WTC11 (cell line): ENCODE data around the gene CYB561D2. TPM values are rescaled to one million over a fixed set of nuclear protein-coding genes. Genes with fewer than 3 reads are reported as not detected.

Source experiments
- ATAC-seq: fragments of 200-7000 bp; cut with Tn5 transposase; 2 replicates; pipeline ENCODE4 v1.10.0; 2021; ENCODE audit warnings: mild to moderate bottlenecking, moderate library complexity
- CTCF ChIA-PET: fragments of 300-600 bp; sonication (Branson Sonifier 250); formaldehyde crosslinking; loops from one replicate; lab custom pipeline; 2021; ENCODE audit warnings: antibody characterized with exemption; lab: Charles Lee
- POLR2A ChIA-PET: fragments of 350-600 bp; sonication (Branson Sonifier 250); formaldehyde crosslinking; loops from one replicate; lab custom pipeline; 2021; ENCODE audit warnings: antibody characterized with exemption; lab: Charles Lee
- DNase-seq: peaks from one replicate; pipeline ENCODE4 v3.0.0; 2021; ENCODE audit warnings: low spot score
- H3K27ac Mint-ChIP-seq: 2 replicates; pipeline ENCODE4 v1.8.0; 2021; ENCODE audit warnings: mixed read lengths
- H3K27me3 Mint-ChIP-seq: 2 replicates; pipeline ENCODE4 v1.8.0; 2021; ENCODE audit warnings: low read depth, mild to moderate bottlenecking, moderate library complexity, mixed read lengths
- H3K36me3 Mint-ChIP-seq: 2 replicates; pipeline ENCODE4 v1.8.0; 2021; ENCODE audit warnings: mixed read lengths
- H3K4me1 Mint-ChIP-seq: 2 replicates; pipeline ENCODE4 v1.8.0; 2022; ENCODE audit warnings: mixed read lengths
- H3K4me3 Mint-ChIP-seq: 2 replicates; pipeline ENCODE4 v1.8.0; 2021; ENCODE audit warnings: mild to moderate bottlenecking, moderate library complexity, mixed read lengths
- H3K9me3 Mint-ChIP-seq: 2 replicates; pipeline ENCODE4 v1.8.0; 2021; ENCODE audit warnings: mixed read lengths
- CBFB ChIP-seq: sonication (generic); formaldehyde crosslinking; IDR thresholded peaks from 2 replicates; pipeline ENCODE4 v1.8.1; 2022; ENCODE audit warnings: mild to moderate bottlenecking, low read depth, missing genetic modification reagents
- CREM ChIP-seq: sonication (generic); formaldehyde crosslinking; IDR thresholded peaks from 2 replicates; pipeline ENCODE4 v1.8.1; 2022; ENCODE audit warnings: mild to moderate bottlenecking, missing genetic modification reagents, moderate library complexity
- E2F1 ChIP-seq: sonication (generic); formaldehyde crosslinking; IDR thresholded peaks from 2 replicates; pipeline ENCODE4 v1.8.0; 2022; ENCODE audit warnings: mild to moderate bottlenecking, missing genetic modification reagents
- ELF4 ChIP-seq: sonication (generic); formaldehyde crosslinking; IDR thresholded peaks from 2 replicates; pipeline ENCODE4 v1.8.1; 2022; ENCODE audit warnings: low read depth, mild to moderate bottlenecking, moderate library complexity, missing genetic modification reagents
- GTF2I ChIP-seq: fragments of 250-450 bp; sonication (Bioruptor Pico); conservative IDR thresholded peaks from 2 replicates; pipeline ENCODE4 v1.4.0; 2021; ENCODE audit warnings: mild to moderate bottlenecking
- HMGA2 ChIP-seq: fragments of 250-450 bp; sonication (Bioruptor Pico); IDR thresholded peaks from 2 replicates; pipeline ENCODE4 v1.4.0; 2021; ENCODE audit warnings: mild to moderate bottlenecking, moderate library complexity
- JAZF1 ChIP-seq: fragments of 250-450 bp; sonication (Bioruptor Pico); IDR thresholded peaks from 2 replicates; pipeline ENCODE4 v1.9.0; 2021; ENCODE audit warnings: moderate library complexity, mild to moderate bottlenecking, inconsistent platforms
- KAT7 ChIP-seq: sonication (generic); formaldehyde crosslinking; IDR thresholded peaks from 2 replicates; pipeline ENCODE4 v1.8.1; 2023; ENCODE audit warnings: missing genetic modification reagents, mild to moderate bottlenecking, borderline replicate concordance
- MXD4 ChIP-seq: fragments of 250-450 bp; sonication (Bioruptor Pico); IDR thresholded peaks from 2 replicates; pipeline ENCODE4 v1.8.0; 2021; ENCODE audit warnings: mild to moderate bottlenecking, moderate library complexity, borderline replicate concordance
- NFYB ChIP-seq: sonication (generic); formaldehyde crosslinking; conservative IDR thresholded peaks from 2 replicates; pipeline ENCODE4 v1.8.0; 2022; ENCODE audit warnings: low read depth, missing genetic modification reagents
- PRDM15 ChIP-seq: sonication (generic); formaldehyde crosslinking; IDR thresholded peaks from 2 replicates; pipeline ENCODE4 v1.8.0; 2022; ENCODE audit warnings: missing genetic modification reagents
- PRRX2 ChIP-seq: fragments of 250-450 bp; sonication (Bioruptor Pico); IDR thresholded peaks from 2 replicates; pipeline ENCODE4 v1.8.0; 2021; ENCODE audit warnings: mild to moderate bottlenecking
- SMAD4 ChIP-seq: sonication (generic); formaldehyde crosslinking; IDR thresholded peaks from 2 replicates; pipeline ENCODE4 v1.8.0; 2022; ENCODE audit warnings: mild to moderate bottlenecking, missing genetic modification reagents
- ZBTB21 ChIP-seq: sonication (generic); formaldehyde crosslinking; IDR thresholded peaks from 2 replicates; pipeline ENCODE4 v1.8.1; 2023; ENCODE audit warnings: mild to moderate bottlenecking, missing genetic modification reagents, borderline replicate concordance
- ZNF263 ChIP-seq: sonication (generic); formaldehyde crosslinking; IDR thresholded peaks from 2 replicates; pipeline ENCODE4 v1.8.1; 2022; ENCODE audit warnings: low read depth, mild to moderate bottlenecking, moderate library complexity, missing genetic modification reagents
- ZNF423 ChIP-seq: fragments of 250-450 bp; sonication (Bioruptor Pico); IDR thresholded peaks from 2 replicates; pipeline ENCODE4 v2.1.2; 2022; ENCODE audit warnings: mild to moderate bottlenecking, moderate library complexity
- ZNF532 ChIP-seq: fragments of 250-450 bp; sonication (Bioruptor Pico); IDR thresholded peaks from 2 replicates; pipeline ENCODE4 v1.9.0; 2021; ENCODE audit warnings: mild to moderate bottlenecking, borderline replicate concordance
- ZNF671 ChIP-seq: fragments of 250-450 bp; sonication (Bioruptor Pico); IDR thresholded peaks from 2 replicates; pipeline ENCODE4 v1.8.0; 2021; ENCODE audit warnings: mild to moderate bottlenecking
- total RNA-seq: library from RNA; stranded (reverse); gene quantifications from 3 replicates; pipeline ENCODE4 v1.2.3, GENCODE V29; 2021
- TF ChIP-seq, protein P1 (sequence below): sonication (generic); formaldehyde crosslinking; IDR thresholded peaks from 2 replicates; pipeline ENCODE4 v1.8.1; 2023; ENCODE audit warnings: mild to moderate bottlenecking, missing genetic modification reagents, moderate library complexity
- TF ChIP-seq, protein P2 (sequence below): sonication (generic); formaldehyde crosslinking; IDR thresholded peaks from 2 replicates; pipeline ENCODE4 v1.8.1; 2023; ENCODE audit warnings: mild to moderate bottlenecking, missing genetic modification reagents
- TF ChIP-seq, protein P3 (sequence below): sonication (generic); formaldehyde crosslinking; IDR thresholded peaks from 2 replicates; pipeline ENCODE4 v1.8.0; 2022; ENCODE audit warnings: mild to moderate bottlenecking, missing genetic modification reagents

CYB561D2 gene
- total RNA-seq, 1 experiment from 2014 or later = 9.8 TPM

DNA sequence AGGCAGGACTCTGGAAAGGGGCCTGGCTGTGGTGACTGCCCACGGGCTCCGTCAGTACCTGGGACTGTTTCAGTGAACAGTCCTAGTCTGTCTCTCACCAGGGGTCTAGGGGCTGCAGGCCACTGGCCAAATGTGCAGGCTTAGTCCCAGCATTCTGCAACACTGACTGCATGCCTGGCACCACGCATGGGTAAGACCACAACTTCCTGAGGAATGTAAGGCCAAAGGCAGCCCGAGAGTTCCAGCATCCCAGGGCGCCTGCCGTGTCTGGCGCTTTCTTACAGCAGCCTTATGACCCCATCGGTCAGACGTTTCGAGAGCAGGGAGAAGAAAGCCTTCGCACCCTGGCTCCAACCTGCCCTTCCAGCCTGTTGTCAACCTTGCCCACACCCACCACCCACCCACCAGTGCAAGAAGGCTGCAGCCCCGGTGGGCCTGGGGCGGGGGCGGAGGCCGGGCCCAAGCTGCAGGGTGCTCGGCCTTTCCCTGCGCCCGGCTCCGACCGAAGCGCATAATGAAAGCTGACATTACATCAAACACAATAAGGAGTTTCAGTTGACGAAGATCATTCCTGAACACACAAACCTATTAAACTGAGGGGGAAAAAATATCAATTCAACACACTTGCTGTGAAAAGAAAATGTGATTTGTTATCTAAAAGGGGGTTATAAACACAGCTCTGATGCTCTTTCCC, 38.2 kb downstream of the CYB561D2 start:
- Mint-ChIP-seq H3K9me3 (no peaks in the 10 kb centered on the region), H3K36me3 (no peaks in the 10 kb centered on the region), H3K4me1 (no peaks in the 10 kb centered on the region), H3K27ac (no peak overlapping the region), H3K4me3 (no peak overlapping the region), H3K27me3 (no peaks in the 10 kb centered on the region)
- no peak for DNase-seq
- no peak for ATAC-seq
- CTCF ChIA-PET = interaction anchor here (0.6 to 3.7 kb wide), 9 partner anchors 19 to 223 kb away, joined by 3 to 15 read pairs (median 3); partner anchors contain the start of genes CISH, CYB561D2, NPRL2 and ZMYND10
- POLR2A ChIA-PET = interaction anchor here (0.5 to 0.6 kb wide), 2 partner anchors 38 to 1086 kb away, joined by 3 read pairs; no protein-coding TSS in a partner anchor
- no peak for TF ChIP-seq PRRX2 (CRISPR knock-in tag)
- TF ChIP-seq HMGA2 (CRISPR knock-in tag) = no peak
- no peak for TF ChIP-seq CBFB (CRISPR knock-in tag)
- TF ChIP-seq MXD4 (CRISPR knock-in tag) = no peak
- no peak for TF ChIP-seq ZBTB21 (CRISPR knock-in tag)
- TF ChIP-seq ZNF423 (CRISPR knock-in tag) = no peak
- TF ChIP-seq, protein P1, sequence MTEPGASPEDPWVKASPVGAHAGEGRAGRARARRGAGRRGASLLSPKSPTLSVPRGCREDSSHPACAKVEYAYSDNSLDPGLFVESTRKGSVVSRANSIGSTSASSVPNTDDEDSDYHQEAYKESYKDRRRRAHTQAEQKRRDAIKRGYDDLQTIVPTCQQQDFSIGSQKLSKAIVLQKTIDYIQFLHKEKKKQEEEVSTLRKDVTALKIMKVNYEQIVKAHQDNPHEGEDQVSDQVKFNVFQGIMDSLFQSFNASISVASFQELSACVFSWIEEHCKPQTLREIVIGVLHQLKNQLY (CRISPR knock-in tag) = no peak
- TF ChIP-seq ELF4 (CRISPR knock-in tag) = no peak
- TF ChIP-seq JAZF1 (CRISPR knock-in tag) = no peak
- no peak for TF ChIP-seq ZNF263 (CRISPR knock-in tag)
- TF ChIP-seq CREM (CRISPR knock-in tag) = no peak
- TF ChIP-seq, protein P2, sequence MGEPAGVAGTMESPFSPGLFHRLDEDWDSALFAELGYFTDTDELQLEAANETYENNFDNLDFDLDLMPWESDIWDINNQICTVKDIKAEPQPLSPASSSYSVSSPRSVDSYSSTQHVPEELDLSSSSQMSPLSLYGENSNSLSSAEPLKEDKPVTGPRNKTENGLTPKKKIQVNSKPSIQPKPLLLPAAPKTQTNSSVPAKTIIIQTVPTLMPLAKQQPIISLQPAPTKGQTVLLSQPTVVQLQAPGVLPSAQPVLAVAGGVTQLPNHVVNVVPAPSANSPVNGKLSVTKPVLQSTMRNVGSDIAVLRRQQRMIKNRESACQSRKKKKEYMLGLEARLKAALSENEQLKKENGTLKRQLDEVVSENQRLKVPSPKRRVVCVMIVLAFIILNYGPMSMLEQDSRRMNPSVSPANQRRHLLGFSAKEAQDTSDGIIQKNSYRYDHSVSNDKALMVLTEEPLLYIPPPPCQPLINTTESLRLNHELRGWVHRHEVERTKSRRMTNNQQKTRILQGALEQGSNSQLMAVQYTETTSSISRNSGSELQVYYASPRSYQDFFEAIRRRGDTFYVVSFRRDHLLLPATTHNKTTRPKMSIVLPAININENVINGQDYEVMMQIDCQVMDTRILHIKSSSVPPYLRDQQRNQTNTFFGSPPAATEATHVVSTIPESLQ = no peak
- TF ChIP-seq, protein P3, sequence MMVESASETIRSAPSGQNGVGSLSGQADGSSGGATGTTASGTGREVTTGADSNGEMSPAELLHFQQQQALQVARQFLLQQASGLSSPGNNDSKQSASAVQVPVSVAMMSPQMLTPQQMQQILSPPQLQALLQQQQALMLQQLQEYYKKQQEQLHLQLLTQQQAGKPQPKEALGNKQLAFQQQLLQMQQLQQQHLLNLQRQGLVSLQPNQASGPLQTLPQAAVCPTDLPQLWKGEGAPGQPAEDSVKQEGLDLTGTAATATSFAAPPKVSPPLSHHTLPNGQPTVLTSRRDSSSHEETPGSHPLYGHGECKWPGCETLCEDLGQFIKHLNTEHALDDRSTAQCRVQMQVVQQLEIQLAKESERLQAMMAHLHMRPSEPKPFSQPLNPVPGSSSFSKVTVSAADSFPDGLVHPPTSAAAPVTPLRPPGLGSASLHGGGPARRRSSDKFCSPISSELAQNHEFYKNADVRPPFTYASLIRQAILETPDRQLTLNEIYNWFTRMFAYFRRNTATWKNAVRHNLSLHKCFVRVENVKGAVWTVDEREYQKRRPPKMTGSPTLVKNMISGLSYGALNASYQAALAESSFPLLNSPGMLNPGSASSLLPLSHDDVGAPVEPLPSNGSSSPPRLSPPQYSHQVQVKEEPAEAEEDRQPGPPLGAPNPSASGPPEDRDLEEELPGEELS (CRISPR knock-in tag) = no peak
- no peak for TF ChIP-seq PRDM15 (CRISPR knock-in tag)

DNA sequence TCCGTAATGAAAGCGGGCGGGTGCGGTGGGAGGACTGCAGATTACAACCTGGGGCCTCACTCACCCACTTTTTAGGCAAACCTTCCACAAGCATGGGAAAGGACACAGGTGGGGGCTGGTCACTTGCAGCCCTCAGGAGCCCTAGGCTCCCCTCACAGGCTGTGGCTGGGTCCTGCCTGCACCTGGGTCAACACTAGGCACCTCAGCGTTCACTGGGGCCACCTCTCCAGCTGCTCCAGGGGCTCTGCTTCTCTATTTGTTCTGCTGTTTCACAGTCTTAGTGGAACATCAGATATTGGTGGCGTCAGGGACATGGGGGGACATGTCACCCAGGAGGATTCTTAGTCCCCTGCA, 38.7 kb downstream of the CYB561D2 start:
- Mint-ChIP-seq H3K27ac (no peak overlapping the region), H3K4me1 (no peaks in the 10 kb centered on the region), H3K4me3 (no peak overlapping the region), H3K27me3 (no peaks in the 10 kb centered on the region), H3K36me3 (no peaks in the 10 kb centered on the region), H3K9me3 (no peaks in the 10 kb centered on the region)
- ATAC-seq (no peak), DNase-seq (no peak)
- CTCF ChIA-PET = interaction anchor here (1.2 to 2.1 kb wide), 7 partner anchors 19 to 222 kb away, joined by 3 to 13 read pairs (median 4); partner anchors contain the start of genes CISH and ZMYND10
- POLR2A ChIA-PET = no interaction called here
- TF ChIP-seq ZNF532 (CRISPR knock-in tag) (no peak), MXD4 (CRISPR knock-in tag) (no peak), E2F1 (CRISPR knock-in tag) (no peak), GTF2I (CRISPR knock-in tag) (no peak), NFYB (no peak), SMAD4 (CRISPR knock-in tag) (no peak), ZNF671 (CRISPR knock-in tag) (no peak), KAT7 (no peak)
